H7 (cell line): Measurements from ENCODE around the gene RASL10A. TPM values are rescaled to one million over a fixed set of nuclear protein-coding genes. Genes with fewer than 3 reads are reported as not detected.
A peak's percentile ranks its signal among the peaks of the same experiment; 100 is the strongest.
"Not testable (repeated sequence)": the region's sequence is repeated elsewhere in the genome, so short reads cannot be mapped to it uniquely, and the experiment has no call there.

Experiments used
- DNase-seq: peaks from one replicate; pipeline ENCODE4 v3.0.0; 2012
- H3K27me3 ChIP-seq: 2 replicates; pipeline ENCODE4 v1.6.0; 2011; ENCODE audit warnings: mild to moderate bottlenecking, low read length; ENCODE audit not compliant: control insufficient read depth, insufficient read depth
- H3K36me3 ChIP-seq: replicated peaks from 2 replicates; pipeline ENCODE4 v1.5.1; 2011; ENCODE audit warnings: low read length; ENCODE audit not compliant: control insufficient read depth, insufficient read depth
- H3K4me3 ChIP-seq: 2 replicates; pipeline ENCODE4 v1.5.1; 2011; ENCODE audit warnings: low read depth, mild to moderate bottlenecking, control low read depth, low read length, moderate library complexity; ENCODE audit not compliant: insufficient read depth
- total RNA-seq: library from RNA; depleted of rRNA; stranded (reverse); fragments of >200 nt; shearing (Covaris generic); gene quantifications from 2 replicates; pipeline ENCODE4 v1.2.3, GENCODE V29; 2014; rRNA removed

The RASL10A gene, protein sequence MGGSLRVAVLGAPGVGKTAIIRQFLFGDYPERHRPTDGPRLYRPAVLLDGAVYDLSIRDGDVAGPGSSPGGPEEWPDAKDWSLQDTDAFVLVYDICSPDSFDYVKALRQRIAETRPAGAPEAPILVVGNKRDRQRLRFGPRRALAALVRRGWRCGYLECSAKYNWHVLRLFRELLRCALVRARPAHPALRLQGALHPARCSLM
- total RNA-seq: 4.2 and 5.1 TPM in 2 replicates

DNA sequence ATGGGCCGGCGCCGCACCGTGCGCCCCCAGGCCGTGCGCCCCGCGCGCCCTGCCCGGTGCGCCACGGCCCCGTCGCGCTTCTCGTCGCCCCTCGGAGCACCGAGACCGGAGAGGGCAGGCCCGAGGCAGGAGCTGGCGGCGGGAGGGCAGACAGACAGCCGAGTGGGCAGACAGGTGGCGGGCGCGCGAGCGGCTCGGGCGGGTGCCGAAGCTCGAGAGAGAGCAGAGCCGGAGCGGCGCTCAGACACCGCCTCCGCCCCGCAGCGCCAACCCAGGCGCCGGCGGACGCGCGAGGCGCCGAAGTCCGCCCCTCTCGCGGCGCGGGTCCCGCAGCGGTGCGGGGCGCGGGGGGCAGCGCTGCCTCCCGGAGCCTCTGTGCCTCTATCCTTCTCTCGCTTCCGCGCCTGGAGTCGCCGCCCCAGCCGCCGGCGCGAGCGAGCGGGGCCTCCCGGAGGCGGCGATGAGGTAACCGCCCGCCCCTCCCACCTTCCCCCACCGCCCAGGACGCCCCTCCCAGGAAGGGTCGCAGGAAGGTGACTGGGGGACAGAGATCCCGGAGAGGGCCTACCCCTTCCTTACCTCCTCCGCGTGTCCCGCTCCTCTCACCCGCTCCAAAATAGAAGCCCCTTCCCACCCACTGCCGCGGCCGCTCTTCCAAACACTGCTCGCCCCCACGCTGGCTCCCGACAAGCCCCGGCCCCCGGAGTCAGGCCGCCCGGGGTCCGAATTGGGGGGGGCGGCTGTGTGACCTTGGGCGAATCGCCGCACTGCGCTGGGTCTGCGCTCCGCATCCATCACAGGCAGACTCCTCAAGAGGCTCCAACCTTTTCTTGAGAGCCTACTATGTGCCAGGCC lies at the start of gene RASL10A:
Gene RASL10A (minus strand): TSS at position 412 of the 855 bp plus-strand sequence. CDS start 451 bp downstream, outside the sequence.
- peak; percentile 92 for DNase-seq
- H3K27me3 ChIP-seq: peaks cover 40% of the 10 kb centered on the region
- H3K4me3 ChIP-seq: peak within 1 kb of the TSS; percentile 37
- H3K36me3 ChIP-seq: no peaks in the 10 kb centered on the region

DNA sequence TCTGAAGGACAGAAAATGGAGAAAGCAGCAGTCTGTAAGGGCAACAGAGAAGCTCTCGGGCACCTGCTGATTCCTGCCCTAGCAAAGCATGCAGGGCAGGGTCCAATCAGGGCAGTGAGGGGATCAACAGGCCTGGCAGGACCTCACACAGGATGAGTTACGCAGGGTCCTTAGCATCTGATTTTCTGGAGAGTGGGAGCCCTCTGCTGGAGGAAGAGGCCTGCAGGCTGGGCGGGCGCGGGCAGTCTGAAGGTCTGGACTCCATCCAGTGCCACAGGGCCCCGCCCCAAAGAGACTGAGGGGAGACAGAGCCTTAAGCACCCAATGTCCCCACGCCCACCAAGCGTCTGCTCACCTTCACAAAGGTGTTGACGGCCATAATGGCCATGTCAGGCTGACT lies 44.0 kb upstream of the RASL10A start:
- peaks cover 16% of the 10 kb centered on the region for H3K36me3 ChIP-seq
- peak; percentile 88 for DNase-seq
- no peaks in the 10 kb centered on the region for H3K27me3 ChIP-seq
- no peak overlapping the region for H3K4me3 ChIP-seq

DNA sequence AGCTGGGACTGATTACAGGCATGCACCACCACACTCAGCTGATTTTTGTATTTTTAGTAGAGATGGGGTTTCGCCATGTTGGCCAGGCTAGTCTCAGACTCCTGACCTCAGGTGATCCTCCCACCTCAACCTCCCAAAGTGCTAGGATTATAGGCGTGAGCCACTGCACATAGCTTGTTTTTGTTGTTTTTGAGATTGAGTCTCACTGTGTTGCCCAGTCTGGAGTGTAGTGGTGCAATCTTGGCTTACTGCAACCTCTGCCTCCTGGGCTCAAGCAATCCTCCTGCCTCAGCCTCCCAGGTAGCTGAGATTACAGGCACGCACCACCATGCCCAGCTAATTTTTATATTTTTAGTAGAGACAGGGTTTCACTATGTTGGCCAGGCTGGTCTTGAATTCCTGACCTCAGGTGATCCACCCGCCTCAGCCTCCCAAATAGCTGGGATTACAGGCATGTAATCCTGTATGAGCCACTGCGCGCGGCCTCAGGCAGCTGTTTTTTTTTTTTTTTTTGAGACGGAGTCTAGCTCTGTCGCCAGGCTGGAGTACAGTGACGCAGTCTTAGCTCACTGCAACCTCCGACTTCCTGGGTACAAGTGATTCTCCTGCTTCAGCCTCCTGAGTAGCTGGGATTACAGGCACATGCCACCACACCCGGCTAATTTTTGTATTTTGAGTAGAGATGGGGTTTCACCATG lies 41.8 kb upstream of the RASL10A start:
- not testable (repeated sequence) for DNase-seq, H3K4me3 ChIP-seq, H3K27me3 ChIP-seq
- peaks cover 29% of the 10 kb centered on the region for H3K36me3 ChIP-seq

DNA sequence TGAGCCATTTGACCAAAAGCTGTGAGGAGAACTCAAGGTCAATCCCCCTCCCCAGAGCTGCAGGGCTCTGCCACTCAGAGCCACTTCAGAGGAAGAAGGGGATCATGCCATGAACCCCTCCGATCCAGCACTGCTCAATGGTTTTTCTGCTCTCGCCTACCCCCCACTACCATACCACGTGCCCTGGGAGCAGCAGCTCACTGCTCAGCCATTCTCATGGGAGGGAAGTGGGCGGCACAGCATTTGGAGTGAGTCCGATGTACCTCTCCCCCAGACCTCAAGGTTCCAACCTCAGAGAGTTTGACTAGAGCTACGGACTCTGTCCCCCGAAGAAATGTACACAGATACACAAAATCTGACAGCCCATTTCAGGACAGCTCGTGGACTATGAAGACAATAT lies 38.4 kb upstream of the RASL10A start:
- Histone ChIP-seq H3K36me3 (peaks cover 43% of the 10 kb centered on the region), H3K4me3 (no peak overlapping the region), H3K27me3 (no peaks in the 10 kb centered on the region)
- no peak for DNase-seq

DNA sequence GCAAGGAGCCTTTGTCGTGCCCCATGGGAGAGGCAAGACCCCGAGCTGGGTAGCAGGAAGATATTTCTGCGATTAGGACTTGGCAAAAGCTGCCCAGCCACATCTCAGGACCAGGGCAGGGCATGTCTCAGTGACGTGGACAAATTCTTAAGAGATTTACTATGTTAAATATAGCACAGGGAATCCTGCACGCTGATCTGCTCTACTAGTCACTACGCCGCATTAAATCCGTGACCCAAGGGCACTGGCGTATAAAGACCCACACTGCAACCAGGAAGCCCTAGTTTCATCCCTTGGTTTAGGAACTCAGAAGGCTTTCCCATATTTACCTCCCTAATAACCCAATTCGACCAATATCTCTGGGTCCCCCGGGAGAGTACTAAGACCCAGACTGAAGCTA lies 37.8 kb upstream of the RASL10A start:
- Histone ChIP-seq H3K36me3 (peaks cover 39% of the 10 kb centered on the region), H3K27me3 (no peaks in the 10 kb centered on the region), H3K4me3 (no peak overlapping the region)
- no peak for DNase-seq

DNA sequence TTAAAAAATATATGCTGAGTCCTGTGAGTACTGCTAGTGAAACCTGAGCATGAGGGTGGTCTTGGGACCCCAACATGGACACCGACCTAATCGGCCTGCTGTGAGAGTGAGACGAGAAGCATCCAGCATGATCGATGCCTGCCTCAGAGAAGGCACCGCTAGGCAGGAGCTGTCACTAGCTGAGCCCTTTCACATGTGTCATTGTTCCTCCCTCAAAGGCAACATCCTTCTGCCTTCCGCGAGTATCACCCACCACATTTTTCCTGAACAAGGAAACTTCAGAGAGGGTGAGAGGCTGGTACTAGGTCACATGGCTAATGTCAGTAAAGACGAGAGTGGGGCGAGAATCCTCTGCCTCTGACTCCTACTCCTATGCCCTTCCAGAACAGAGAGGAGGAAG lies 37.3 kb upstream of the RASL10A start:
- no peaks in the 10 kb centered on the region for H3K27me3 ChIP-seq
- peaks cover 37% of the 10 kb centered on the region for H3K36me3 ChIP-seq
- no peak for DNase-seq
- no peak overlapping the region for H3K4me3 ChIP-seq

DNA sequence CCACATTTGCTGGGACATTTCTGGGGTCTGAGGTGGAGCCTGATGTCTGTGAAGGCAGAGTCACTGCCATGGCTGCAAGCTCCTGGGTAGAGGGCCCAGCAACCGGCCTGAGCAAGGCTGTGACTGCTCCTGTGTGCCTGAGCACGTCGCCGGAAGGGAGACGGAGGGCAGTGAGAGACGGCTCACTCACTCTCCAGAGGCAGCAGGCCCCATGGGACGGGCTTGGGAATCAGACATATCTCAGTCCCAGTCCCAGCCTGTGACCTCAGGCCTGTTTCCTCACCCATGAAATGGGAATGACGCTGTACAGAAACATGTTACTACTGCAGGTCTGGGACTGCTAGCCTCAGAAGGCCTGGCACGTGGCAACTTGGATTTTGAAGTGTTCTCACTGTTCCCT lies 36.4 kb upstream of the RASL10A start:
- peaks cover 41% of the 10 kb centered on the region for H3K36me3 ChIP-seq
- no peak for DNase-seq
- H3K27me3 ChIP-seq: no peaks in the 10 kb centered on the region
- no peak overlapping the region for H3K4me3 ChIP-seq

DNA sequence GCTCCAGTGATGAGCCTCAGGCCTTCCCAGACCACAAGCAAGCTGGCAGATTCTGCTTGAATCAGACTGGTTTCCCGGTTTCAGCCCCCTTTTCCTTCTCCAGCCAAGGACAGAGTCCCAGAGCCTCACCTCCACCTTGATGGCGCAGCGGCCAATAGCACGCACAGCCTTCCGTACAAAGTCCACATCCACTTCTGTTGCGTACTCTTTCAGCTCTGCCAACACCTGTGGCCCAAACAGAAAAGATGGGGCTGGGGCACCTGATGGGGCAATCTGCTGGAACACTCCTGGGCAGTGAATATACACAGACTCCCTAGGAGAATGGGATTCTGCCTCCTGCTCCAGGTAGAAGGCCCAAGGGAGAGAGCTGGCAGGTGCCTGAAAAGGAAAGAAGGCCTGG lies 35.5 kb upstream of the RASL10A start:
- Histone ChIP-seq H3K27me3 (no peaks in the 10 kb centered on the region), H3K36me3 (peaks cover 39% of the 10 kb centered on the region), H3K4me3 (no peak overlapping the region)
- DNase-seq: no peak

DNA sequence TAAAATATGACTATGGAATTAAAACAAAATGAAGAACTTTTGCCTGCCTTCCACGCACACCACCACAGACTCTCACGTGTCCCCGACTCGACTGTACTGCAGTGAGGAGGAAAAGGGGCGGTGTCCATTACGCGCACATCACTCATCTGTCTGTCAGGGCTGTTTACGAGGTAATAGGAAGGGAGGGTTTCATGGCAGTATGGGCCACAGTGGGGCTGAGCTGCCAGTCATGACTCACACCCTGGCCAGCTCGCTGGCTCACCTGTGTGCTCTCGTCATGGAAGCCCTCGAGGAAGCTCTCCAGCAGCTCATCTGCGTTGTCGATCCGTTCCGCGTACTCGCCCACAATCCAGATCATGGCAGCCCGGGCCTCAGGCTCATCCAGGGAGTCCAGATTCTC lies 33.5 kb upstream of the RASL10A start:
- Histone ChIP-seq H3K4me3 (no peak overlapping the region), H3K27me3 (no peaks in the 10 kb centered on the region), H3K36me3 (peaks cover 33% of the 10 kb centered on the region)
- no peak for DNase-seq

DNA sequence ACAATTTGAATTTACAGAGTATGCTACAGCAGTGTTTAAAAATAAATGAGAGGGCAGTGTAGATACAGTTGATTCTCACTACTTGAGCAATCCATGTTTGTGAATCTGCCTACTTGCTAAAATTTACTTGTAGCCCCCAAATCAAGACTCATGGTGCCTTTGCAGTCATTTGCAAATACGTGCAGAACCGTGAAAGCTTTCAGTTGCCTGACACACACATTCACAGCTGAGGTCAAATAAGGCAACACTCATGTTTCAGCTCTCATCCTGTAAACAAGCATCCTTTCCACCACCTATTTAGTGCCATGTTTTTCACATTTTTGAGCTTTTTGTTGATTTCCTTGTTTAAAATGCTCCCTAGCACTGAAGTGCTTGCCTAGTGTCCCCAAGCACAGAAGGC lies 32.5 kb upstream of the RASL10A start:
- H3K36me3 ChIP-seq: peaks cover 28% of the 10 kb centered on the region
- DNase-seq: no peak
- no peaks in the 10 kb centered on the region for H3K27me3 ChIP-seq
- H3K4me3 ChIP-seq: no peak overlapping the region

DNA sequence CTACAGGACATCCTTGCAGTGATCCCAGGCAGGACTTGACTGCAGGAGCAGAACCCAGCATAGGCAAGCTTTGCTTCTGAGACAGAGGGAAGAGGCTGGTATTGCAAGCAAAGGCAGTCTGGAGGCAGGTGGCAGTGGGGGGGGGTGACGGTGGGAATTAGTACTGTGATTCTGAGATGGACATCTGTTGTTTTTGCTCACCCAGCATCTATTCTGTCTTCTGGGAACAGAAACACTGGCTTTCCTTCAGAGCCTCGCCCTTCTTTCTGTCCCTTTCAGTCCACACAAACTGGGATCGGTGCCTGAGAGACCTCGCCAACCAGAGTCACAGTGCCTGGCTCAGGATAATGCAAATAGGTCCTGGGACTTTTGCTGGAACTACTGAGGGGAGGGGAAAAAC lies 31.2 kb upstream of the RASL10A start:
- no peaks in the 10 kb centered on the region for H3K27me3 ChIP-seq
- DNase-seq: no peak
- peaks cover 22% of the 10 kb centered on the region for H3K36me3 ChIP-seq
- H3K4me3 ChIP-seq: no peak overlapping the region

DNA sequence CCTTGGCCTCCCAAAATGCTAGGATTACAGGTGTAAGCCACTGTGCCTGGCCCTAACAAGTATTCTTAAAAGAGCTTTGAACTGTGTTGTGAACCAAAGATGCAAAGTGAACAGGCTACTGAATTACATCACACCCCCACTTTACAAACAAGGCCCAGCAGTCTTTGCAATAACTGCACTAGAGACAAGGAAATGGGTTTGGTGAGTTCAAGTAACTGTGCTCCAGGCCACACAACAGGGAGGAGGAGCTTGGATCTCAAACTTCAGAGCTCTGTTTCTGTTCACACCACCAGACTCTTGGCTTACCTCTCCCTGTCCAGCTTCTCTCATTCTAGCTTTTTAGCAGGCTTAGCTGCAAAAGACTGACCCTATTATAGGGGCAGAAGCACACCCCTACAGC lies 30.4 kb upstream of the RASL10A start:
- DNase-seq: no peak
- Histone ChIP-seq H3K36me3 (peaks cover 19% of the 10 kb centered on the region), H3K27me3 (no peaks in the 10 kb centered on the region), H3K4me3 (no peak overlapping the region)

DNA sequence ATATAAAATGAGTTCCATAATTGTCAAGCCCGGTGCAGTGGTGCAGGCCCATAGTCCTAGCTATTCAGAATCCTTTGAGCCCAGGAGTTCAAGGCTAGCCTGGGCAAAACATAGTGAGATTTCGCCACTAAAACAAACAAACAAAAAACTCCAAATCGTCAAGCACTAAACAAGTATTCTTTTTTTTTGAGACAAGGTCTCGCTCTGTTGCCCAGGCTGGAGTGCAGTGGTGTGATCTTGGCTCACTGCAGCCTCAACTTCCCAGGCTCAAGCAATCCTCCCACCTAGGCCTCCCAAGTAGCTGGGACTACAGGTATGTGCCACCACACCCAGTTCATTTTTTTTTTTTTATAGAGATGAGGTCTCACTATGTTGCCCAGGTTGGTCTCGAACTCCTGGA lies 29.4 kb upstream of the RASL10A start:
- H3K4me3 ChIP-seq, H3K27me3 ChIP-seq, DNase-seq: not testable (repeated sequence)
- H3K36me3 ChIP-seq: peaks cover 15% of the 10 kb centered on the region

DNA sequence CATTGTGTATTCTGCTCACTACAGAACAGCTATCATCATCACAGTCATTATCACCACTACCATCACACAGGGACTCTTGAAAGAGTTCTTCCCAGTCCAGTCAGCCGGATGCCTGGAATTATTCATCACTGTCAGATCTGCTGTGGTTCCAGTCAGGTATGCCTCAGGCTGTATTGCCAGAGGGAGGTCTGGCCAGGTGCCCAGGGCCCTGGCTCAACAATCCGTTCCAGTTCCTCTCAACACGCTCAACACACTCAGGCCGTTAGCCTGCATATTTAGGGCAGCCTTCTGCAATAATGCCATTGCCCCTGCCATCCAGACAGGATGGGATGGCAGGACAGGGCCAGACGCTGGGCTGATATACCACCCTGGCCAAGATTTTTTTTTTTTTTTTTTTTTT lies 28.6 kb upstream of the RASL10A start:
- no peak overlapping the region for H3K4me3 ChIP-seq
- peaks cover 16% of the 10 kb centered on the region for H3K36me3 ChIP-seq
- DNase-seq: no peak
- H3K27me3 ChIP-seq: no peaks in the 10 kb centered on the region

DNA sequence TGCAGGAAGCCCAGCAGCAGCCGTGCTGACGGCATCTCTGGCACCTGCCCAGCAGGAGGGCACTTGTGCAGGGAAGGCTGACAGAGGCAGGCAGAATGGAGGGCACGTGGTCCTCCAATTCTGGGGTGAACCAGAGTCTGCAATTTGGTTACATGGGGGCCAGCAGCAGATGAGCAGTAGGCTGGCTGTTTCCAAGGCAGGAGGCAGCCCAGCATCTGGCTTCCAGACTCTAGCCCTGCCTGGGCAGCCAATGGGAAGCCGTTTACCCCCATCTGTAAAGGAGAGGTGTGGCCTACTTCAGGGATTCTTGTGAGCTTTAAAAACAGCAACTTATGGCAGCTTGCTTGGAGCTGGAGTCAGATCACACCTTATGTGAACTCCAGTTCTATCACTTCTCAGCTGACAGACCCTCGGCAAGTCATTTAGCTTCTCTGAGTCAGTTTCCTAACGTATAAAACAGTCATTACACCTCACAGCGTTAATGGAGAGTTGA lies 27.9 kb upstream of the RASL10A start:
- Histone ChIP-seq H3K4me3 (no peak overlapping the region), H3K27me3 (no peaks in the 10 kb centered on the region), H3K36me3 (peaks cover 22% of the 10 kb centered on the region)
- peak; percentile 70 for DNase-seq
